GM11168 (cell line): ENCODE data around the gene RXRA.

Source experiments
- in situ Hi-C: fragments of 300-500 bp; cut with MboI; formaldehyde crosslinking; loops from one replicate; pipeline ENCODE4 v1.12.0; 2022; ENCODE audit warnings: low sequenced_read_pairs; ENCODE audit not compliant: unreplicated experiment

RXRA gene

DNA sequence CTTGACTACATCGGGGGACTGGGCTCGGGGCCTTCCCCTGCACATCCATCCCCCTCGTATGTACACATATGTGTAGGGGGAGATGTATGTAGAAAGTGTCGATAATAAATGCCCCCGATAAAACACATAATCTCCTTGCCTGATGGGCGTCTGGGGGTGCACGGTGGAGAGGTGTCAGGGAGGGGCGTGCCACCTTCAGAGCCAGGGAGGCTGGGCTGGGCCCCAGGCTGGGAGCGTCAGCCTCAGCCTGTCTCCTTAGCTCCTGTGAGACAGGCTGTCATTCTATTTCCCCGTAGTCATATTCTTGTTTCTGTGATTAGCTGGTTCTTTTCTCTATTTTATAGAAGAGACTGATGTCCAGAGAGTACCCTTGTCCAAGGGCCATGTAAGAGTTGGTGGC lies 4.7 kb upstream of the RXRA start:
- in situ Hi-C loops: no loop called here

DNA sequence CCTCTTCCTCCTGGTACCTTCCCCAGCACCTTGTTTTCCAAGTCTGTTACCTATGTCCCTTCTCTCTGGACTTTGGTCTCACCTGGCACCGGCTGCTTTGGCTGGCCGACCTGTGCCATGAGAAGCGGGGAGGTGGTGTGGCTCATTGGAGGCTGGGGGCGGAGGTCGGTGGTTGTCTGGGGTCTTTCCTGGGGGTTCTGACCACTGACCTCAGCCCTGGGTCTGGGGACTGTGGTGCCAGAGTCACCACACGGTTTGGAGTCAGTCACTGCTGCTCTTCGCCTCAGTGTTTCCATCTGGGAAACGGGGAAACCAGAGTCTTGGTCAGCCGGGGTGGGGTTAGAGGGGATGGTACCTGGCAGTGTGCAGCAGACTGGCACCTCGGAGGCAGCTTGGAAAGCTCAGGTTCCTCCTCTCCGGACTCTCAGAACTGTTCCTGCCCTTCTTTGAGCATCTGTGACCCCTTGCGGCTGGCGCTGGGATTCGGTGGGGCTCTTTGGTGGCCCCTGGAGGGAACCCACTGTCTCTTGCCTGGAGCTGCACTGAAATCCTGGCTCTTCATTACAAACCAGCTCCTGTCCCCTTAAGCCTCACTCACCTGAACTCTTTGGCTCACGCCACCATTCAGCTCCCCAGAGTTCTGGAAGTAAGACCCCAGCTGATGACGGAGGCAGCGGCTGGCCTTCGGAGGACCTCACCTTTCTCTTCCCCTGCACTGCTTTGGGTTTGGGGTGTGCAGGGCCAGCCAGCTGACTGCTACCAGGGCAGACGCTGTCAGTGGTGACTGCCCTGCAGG lies 4.1 kb upstream of the RXRA start:
- in situ Hi-C loops: no loop called here

DNA sequence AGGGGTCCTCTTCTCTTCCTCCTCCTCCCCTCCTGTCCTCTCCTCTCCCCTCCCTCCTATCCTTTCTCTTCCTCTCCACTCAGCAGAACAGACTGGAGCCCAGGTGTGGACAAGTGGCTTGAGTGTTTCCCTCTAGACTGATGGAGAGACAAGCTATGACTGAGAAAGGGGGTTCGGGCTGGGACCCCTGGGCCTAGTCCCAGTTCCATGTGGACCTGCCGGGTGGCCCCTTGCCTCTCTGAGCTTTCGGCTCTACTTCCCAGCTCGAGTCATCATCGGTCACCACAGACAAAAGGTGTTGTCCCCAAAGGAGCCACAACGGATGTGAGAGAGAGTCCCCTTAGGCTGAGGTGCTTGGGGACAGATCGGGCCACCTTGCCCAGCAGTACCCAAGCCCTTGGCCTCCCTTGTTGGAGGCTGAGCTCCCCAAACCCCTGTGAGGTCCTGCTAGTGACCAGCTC lies 3.4 kb upstream of the RXRA start:
- in situ Hi-C loops: no loop called here

DNA sequence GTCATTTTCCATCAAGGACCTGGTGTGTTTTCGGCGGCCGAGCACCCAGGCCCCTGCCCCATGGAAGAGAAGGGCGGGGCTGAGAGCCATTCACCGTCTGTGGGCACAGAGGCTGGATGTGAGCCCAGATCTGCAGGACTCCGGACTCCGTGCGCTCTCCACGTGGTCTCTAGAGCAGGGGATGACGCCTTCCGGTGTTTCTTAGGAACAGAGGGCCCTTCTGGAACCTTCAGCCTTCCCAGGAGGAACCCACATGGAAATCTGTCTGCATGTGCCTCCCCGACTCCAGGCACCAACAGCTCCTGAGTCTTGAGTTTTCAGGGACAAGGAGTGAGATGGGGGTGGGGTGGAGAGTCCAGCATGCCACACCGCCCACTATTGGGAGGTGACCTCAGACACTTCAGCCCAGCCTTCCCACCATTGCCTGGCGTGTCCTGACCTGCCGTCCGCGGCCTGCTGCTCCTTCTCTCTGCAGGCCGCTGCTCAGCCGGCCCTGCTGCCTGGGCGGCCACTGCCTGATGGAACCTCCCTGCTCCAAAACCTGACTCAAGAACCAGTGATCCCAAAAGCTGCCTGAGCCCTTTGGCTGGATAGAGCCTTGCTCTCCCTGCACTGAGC lies 2.4 kb upstream of the RXRA start:
- in situ Hi-C loops: no loop called here

DNA sequence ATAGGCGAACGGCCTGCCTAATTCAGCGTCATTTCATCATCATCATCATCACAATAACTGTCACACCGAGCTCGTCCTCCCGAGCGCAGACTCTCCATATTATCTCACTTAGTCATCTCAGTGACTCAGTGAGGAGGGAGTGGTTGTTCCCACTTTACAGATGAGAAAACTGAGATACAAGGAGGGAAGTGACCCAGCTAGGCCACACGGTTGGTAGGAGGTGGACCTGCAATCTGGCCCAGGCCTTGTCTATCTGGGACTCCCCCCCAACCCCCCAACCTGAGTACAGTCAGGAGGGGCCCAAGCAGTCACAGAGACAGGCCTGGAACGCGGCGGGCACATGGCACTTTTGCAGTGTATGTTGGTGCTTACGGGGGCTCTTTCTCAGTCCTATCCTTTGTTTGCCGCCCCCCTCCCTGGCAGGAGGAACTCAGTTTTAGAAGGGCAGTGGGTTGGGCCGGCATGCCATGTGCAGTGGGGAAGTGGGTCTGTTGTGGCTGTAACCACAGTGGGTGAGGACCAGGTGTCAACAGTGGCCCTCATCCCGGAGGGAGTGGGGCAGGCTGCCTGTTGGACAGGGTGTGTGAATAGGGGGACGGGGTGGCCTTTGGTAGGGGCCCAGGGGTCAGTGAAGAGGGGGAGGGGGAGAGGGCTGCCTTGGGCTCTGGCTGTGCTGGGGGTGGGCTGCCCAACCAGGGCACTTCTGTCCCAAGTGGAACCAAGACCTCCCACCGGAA lies 1.7 kb upstream of the RXRA start:
- in situ Hi-C loops: no loop called here

DNA sequence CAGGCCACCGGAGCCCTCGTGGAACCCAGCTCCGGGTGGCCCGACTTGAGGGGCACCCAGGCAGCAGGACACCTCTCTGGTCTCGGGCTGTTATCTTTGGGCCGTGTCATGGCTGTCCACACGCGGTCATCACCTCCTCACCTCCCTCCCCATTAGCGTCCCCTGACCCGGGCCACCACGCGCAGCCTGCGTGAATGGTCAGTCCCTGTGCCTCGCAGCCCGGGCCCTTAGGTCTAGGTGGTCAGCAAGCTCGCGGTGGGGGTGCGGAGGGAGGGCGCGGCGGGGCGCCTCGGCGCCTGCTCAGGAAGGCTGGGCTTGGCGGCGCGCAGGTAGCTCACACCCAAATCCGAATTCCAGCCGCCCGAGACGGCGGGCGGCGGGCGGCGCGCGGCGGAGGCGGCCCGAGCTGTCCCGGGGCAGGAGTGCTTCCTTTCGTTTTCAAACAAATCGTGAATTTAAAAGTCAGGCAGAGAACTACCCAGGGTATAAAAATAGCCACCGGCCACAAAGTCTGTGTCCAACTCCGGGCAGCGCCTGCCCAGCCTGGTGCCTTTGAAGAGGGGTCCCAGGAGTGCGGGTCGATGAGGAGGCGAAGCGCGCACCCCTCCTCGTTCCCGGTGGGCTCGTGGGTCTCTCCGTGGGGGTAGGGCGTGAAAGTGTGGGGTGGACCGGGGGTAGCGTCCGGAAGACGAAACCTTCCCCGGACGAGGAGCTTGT lies 1.0 kb upstream of the RXRA start:
- in situ Hi-C loops: no loop called here

DNA sequence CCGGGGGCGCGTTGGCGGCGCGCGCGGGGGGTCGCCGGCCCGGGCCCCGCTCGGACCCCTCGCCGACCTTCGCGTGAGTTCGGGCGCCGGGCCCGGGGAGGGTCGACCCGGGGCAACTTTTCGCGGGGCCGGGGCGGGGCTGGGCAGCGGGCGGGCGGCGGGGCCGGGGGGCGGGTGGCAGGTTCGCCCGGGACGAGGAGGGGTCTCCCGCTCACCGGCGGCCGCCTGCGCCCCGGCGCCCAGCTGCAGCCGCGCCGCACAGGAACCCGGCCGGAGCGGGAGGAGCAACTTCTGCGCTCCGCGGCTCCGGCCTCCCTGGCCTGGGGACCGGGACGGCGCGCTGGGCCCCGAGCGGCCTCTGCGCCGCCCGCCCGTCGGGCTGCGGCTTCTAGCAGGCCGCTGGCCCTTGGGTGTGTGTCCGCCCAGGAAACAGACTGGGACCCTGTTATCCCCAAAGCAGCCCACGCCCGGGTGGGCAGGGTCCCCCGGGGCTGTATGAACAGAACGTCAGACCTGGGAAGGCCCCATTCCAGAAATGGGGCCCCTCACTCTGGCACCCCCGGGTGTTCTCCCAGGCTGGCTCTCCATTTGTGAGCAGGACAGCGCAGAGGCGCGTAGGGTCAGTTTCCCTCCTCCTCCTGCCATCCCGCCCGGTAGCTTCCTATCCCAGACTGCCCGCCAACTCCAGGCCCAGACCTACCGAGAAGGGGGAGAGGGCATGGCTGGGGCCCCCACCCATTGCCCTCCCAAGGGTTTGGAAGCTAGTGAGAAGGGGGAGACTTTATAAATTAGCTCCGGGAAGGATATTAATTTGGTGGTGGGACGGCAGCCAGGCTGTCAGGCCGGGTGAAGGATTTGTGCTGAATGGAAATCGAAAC lies 708 bp downstream of the RXRA start:
- in situ Hi-C loops: no loop called here

DNA sequence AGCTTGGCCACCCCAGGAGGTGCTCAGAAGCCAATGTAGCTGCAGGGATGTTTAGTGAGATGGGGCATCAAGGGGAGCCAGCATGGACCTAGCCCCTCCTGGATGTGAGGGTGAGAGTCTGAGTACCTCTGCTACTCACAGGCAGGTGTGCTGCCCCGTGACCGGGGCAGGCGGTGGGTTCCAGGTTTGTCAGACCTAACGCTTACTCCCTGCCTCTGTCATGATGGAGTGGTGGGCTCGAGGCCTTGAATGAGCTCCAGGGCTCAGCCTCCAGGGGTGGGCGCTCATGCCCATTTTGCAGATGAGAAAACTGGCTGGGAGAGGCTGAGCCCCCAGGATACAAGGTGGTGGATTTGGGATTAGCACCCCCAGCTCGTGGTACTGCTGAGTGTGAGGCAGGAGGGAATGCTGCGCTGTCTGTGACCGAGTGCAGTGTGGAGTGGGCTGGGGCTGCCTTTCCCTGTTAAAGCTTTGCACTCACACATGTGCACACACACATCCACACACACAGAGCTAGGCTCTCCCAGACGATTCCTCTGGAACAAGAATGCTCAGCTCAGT lies 1.5 kb downstream of the RXRA start:
- in situ Hi-C loops: no loop called here

DNA sequence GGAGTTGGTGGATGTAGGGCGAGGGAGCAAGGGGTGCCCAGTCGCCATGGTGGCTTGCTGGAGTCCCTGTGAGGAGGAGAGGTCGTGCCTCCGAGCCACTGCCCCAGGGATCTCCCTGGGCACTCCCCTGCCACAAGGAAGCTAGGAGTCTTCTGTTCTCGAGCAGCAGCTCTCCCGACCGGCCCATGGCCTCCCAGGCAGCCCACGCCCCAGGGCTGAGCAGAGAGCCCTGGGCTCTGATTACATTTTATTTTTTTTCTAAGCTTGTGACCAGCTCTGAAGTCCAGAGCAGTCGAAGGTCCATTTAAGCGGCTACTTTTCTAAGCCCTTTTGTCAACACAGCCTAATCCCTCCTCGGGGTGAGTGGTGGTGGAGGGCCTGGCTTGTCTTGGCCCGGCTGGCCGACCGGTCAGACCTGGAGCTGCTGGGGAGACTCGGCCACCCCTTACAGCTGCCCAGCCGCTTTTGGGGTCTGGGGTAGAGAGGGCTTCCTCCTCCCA lies 2.1 kb downstream of the RXRA start:
- in situ Hi-C loops: no loop called here

DNA sequence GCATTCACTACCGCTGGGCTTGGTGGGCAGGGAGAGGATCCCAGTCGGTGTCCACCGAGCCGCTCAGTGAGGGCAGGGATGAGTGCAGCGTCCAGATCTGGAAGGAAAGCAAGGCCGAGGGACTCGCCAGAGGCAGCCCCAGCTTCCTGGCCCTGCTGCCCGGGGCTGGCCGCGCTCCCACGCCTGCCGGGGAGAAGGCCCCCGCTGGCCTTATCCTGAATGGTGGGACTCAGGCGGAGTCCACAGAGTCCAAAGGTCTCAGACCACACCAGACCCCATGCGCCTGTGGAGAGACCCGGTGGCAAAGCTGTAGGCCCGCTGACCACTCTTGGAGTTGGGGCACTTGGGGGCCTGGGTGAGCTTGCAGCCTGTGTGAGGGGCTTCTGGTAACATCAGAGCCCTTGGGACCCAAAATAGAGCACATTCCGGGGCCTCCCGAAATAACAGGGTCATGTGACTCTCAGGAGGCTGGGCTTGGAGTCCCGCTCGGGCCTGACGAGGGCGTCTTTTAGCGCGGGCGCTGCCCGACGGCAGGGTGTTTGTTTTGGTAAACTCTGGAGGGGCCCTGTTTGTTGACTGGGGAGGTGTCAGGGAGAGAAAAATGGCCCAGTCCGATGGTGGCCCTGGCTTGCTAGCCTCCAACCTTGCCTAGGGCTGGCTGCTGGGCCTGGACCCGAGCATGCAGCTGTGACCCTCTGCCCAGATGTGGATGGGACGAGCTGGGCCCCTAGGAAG lies 2.8 kb downstream of the RXRA start:
- in situ Hi-C loops: no loop called here

DNA sequence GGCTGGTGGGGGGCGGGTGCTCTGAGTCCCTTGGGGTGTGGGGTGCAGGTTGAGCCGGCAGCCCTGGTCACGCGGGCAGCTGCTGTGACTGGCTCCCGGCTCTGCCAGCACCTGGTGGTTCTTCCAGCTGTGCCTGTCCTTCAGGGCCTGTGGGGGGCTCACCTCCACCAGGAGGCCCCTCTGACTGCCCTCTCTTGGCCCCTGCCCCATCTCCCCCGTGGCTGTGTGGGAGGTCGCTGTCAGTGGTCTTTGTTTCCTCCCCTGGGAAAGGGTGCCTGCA lies 3.3 kb downstream of the RXRA start:
- in situ Hi-C loops: no loop called here

DNA sequence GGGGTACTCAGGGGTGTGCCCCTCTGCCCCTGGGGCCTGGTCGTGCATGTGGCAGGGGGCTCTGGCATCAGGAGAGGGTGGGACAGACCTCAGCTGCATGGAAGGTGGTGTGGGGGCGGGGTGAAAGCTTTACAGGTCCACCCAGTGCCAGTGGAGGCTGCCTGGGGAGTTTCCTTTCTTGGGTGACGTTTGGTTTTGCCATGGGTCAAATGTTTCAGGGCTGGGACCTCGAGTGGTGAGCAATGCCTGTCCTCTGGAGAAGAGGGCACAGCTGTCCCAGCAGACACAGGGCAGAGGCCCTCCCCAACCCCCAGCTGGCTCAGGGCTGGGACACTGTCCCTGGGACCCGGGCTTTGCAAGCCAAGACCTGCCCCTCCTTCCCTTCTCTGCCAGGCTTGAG lies 3.6 kb downstream of the RXRA start:
- in situ Hi-C loops: no loop called here

DNA sequence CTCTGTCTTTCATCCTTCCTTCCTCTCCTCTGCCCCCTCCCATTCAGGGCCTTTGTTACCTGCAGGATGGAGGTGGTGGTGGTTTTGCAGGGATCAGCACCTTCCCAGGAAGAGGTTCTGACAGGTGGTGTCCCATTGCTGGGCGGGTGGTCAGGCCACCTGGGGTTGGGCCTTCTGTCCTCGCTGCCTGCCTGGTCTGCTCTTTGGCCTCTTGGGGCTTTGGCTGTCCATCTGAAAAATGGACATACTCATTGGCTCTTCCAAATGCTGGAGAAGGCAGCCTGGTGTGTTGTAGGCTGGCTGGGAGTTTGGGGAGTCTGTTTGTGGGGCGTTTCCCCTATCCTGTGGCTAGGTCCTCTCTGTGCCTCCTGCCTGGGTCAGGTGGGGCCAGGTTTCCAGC lies 4.3 kb downstream of the RXRA start:
- in situ Hi-C loops: no loop called here

DNA sequence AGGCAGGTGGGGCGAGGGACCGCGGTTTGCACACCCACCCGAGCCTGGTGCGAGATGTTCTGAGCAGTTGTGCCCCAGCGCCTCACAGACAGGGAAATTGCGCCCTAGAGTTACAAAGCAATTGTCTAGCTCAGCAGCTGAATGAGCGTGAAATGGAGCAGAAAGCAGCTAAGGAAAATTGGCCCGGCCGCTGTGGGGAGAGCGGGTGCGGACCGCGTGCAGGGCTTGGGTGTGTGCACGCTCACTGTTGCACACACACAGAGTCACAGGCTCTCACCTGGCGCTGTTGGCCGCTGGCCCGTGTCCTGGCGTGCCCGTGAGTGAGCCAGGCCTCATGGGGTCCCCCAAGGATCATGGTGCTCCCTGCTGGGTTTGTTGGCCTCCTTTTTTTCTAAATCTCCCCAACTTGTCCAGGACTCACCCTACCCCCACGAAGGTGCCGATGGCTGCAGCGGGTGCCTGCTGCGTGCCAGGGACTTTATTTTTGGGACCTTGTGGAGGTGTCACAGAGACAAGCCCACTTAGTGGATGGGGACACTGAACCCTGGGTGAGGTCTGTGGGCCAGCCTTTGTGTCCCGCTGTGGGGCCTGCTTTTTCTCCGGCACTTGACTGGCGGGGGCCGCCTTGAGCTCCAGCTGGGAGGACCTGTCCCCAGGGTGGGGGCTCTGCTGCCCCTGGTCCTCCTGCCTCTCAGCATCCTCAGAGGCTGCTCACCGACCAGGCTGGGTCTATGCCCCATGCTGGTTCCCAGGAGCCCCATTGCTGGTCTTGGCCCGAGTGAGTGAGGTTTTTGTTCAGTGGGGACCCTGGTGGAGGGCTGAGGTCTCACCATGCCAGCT lies 5.2 kb downstream of the RXRA start:
- in situ Hi-C loops: no loop called here

DNA sequence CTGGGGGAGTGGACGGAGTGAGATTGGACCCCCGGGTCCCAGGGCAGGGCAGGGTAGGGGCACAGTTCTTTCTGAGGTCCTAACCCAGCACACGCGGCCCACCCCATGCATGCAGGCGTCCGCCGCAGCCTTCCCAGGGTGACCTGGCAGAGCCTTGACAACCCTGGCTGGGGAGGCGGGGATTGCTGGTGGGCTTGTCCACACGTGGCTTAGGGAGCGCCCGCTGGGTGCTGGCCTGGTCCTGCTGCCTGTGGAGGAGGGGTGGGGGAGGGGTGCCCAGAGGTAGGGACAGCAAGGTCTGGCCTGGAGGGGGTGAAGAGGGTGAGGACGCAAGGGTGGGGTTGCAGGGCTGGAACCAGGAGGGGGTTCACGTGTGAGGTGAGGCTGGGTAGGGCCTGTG lies 6.0 kb downstream of the RXRA start:
- in situ Hi-C loops: no loop called here

DNA sequence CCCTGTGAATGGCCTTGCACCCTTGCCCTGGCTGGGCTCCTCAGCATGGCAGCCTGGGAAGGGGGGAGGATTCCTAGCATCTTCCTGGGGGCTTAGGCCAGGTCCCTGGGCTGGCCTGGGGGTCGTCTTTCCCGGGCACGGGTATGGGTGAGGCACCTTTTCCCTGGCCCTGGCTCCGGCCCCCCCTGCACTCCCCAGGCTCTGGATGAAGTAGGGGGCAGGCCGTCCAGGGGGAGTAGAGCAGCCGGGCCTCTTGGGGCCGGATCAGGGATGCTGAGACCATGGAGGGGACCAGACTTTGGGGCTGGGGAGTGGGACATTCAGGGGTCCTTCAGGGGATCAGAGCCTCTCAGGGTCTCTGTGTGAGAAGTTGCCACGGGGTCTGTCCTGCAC lies 6.6 kb downstream of the RXRA start:
- in situ Hi-C loops: no loop called here

DNA sequence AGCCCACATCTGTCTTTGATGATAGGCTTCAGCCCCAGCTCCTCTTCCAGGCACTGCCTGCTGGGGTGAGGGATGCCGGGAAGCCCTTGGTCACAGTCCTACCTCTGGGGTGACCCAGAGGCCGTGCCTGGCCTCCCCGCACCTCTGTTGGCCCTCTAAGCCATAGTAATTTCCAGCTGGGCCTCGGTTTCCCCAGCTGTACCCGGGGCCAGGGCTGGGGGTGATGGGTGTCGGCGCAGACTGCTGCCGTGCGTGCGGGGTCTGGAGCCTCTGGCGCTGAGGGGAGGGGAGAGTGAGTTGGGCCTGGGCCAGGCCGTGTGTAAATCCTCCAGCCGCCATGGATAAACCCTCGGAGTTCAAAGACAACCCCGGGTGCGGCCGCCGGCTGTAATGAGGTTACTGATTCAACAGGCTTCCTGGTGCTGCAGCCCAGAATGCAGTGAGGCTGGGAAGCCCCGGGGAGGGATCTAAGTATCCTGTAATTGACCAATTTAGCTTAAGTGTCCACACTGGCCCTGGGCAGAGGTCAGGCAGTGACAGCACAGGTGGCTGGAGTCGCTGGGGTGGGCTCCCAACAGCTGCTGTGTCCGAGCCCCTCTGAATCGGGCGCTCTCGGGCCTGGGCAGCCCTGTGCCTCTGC lies 7.1 kb downstream of the RXRA start:
- in situ Hi-C loops: no loop called here
